ENCODE measurements around the gene SLC2A8. TPM values are rescaled to one million over a fixed set of nuclear protein-coding genes. Genes with fewer than 3 reads are reported as not detected.
A peak's percentile ranks its signal among the peaks of the same experiment; 100 is the strongest.

SLC2A8 gene, protein sequence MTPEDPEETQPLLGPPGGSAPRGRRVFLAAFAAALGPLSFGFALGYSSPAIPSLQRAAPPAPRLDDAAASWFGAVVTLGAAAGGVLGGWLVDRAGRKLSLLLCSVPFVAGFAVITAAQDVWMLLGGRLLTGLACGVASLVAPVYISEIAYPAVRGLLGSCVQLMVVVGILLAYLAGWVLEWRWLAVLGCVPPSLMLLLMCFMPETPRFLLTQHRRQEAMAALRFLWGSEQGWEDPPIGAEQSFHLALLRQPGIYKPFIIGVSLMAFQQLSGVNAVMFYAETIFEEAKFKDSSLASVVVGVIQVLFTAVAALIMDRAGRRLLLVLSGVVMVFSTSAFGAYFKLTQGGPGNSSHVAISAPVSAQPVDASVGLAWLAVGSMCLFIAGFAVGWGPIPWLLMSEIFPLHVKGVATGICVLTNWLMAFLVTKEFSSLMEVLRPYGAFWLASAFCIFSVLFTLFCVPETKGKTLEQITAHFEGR
- total RNA-seq (45.1 and 45.3 TPM in 2 replicates), polyA plus RNA-seq (54.2 and 62.2 TPM in 2 replicates)

DNA sequence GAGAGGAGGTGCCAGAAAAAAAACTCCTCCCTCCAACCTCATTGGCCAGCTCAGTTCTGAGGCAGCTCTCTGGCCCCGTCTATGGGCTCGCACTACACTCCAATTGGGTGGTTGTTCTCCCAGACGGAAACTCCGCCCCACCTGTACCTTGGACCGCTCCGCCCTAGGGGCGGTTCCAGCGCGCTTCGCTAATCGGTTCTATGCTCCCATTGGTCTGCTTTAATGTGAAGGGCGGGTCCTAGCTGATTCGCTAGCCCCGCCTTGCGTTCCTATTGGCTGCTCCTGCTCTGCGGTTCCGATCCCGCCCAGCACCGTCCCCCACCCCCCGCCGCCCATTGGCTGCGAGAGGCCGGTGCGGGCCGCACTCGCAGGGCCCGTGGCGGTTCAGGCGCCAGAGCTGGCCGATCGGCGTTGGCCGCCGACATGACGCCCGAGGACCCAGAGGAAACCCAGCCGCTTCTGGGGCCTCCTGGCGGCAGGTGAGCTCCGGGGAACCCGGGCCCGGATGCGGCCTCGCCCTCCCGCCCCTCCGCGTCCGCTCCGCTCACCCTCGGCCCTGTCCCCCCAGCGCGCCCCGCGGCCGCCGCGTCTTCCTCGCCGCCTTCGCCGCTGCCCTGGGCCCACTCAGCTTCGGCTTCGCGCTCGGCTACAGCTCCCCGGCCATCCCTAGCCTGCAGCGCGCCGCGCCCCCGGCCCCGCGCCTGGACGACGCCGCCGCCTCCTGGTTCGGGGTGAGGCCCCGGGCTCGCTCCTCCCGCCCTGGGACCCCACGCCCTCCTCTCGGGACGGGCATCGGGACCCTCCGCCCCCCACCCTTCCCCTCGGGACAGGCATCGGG, at the start of gene SLC2A8:
Gene SLC2A8 (plus strand): TSS at position 362 of the 838 bp plus-strand sequence. CDS start 62 bp downstream, at position 424.
- Histone ChIP-seq H3K36me3 (no peaks in the 10 kb centered on the region), H3K27ac (peak within 1 kb of the TSS; percentile 84), H3K9me3 (ENCODE audit: low read depth) (no peaks in the 10 kb centered on the region), H3K4me3 (peak within 1 kb of the TSS; percentile 71), H3K4me1 (ENCODE audit: low read depth) (no peaks in the 10 kb centered on the region), H3K27me3 (no peaks in the 10 kb centered on the region)
- DNase-seq (ENCODE audit: low read depth in 1 of 2, low spot score in 1 of 2), result peak; percentile 99 to 100
- TF ChIP-seq, protein P1, sequence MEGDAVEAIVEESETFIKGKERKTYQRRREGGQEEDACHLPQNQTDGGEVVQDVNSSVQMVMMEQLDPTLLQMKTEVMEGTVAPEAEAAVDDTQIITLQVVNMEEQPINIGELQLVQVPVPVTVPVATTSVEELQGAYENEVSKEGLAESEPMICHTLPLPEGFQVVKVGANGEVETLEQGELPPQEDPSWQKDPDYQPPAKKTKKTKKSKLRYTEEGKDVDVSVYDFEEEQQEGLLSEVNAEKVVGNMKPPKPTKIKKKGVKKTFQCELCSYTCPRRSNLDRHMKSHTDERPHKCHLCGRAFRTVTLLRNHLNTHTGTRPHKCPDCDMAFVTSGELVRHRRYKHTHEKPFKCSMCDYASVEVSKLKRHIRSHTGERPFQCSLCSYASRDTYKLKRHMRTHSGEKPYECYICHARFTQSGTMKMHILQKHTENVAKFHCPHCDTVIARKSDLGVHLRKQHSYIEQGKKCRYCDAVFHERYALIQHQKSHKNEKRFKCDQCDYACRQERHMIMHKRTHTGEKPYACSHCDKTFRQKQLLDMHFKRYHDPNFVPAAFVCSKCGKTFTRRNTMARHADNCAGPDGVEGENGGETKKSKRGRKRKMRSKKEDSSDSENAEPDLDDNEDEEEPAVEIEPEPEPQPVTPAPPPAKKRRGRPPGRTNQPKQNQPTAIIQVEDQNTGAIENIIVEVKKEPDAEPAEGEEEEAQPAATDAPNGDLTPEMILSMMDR (IDR thresholded peaks at IDR 0.05; ENCODE audit: low read depth, low read length), result no peak

DNA sequence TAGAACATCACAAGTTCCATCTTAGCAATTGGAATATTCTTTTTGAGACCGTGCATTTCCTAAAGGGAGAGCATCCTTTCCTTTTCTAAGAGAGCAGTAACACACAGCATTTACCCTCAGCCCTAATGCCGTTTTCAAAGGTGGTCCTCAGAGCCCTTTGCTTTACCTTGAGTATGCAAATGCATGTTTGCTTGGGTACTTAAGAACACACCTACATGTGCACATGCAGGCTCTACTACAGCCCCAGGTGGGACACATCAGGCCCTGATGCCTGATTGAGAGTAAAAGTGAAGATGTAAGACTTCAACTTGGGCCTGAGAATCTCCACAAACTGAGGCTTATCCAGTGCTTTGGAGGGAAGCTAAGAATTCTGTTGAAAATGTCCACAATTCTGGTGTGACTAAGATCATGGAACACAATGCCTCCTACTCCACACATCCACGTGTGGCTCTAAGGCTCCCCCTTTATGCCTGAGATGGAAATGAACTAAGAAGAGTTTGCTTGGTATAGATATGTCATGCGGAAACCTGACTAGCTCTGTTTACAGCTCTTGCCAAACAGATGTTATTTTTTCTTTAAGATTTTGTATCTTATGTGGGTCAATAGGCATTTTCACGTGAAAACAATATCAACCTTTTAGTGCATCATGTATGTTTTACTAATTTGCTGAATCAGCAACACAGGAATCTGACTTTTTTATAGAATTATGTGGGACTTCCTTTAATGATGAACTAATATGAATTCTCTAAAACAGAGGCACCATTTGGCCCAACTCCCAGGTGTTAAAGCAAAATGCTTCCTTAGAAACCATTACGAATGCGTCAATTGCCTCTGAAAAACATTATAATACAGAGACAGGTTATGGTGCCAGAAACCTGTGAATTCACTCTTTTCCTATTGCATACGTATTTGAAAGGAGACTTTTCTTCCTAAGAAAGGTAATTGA, 48.9 kb upstream of the SLC2A8 start:
- Histone ChIP-seq H3K27ac (no peak overlapping the region), H3K27me3 (no peaks in the 10 kb centered on the region), H3K36me3 (no peaks in the 10 kb centered on the region), H3K4me3 (no peak overlapping the region), H3K4me1 (ENCODE audit: low read depth) (no peaks in the 10 kb centered on the region), H3K9me3 (ENCODE audit: low read depth) (no peaks in the 10 kb centered on the region)
- DNase-seq (ENCODE audit: low read depth in 1 of 2, low spot score in 1 of 2), result peak in 1 of 2 donors; percentile 60
- TF ChIP-seq, protein P1 (IDR thresholded peaks at IDR 0.05; ENCODE audit: low read depth, low read length), result peak; percentile 54

DNA sequence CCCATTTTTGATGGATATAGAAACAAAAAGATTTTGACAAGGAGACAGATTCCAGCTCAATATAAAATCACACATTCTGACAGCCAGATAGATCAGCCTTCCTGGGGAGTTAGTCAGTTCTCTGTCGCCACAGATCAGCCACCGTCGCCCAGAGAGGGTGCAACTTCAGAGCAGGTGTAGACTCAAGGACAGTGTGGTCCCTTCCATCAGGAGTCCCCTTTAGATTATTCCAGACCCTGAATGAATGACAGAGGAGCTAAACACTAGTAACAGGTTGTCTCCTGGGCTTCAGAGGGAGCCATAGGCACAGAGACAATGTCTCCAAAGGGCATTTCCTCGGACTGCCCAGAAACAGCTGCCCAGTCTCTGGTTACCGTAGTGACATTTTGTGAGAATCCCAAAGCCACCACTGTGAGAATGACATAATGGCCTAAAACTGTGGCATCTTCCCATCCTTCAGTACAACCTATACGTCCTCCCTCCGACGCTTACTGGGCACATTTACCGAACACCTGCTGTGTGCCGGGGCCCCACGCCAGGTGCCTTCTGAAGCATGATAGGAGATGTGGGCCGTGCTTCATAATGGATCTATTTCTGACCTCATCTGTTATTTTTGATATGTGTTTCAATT, 47.4 kb upstream of the SLC2A8 start:
- H3K27me3 ChIP-seq, result no peaks in the 10 kb centered on the region
- TF ChIP-seq, protein P1 (IDR thresholded peaks at IDR 0.05; ENCODE audit: low read depth, low read length), result no peak
- H3K36me3 ChIP-seq, result no peaks in the 10 kb centered on the region
- H3K27ac ChIP-seq, result no peak overlapping the region
- DNase-seq (ENCODE audit: low read depth in 1 of 2, low spot score in 1 of 2), result no peak
- H3K4me3 ChIP-seq, result no peak overlapping the region
- H3K4me1 ChIP-seq (ENCODE audit: low read depth), result no peaks in the 10 kb centered on the region
- H3K9me3 ChIP-seq (ENCODE audit: low read depth), result no peaks in the 10 kb centered on the region

DNA sequence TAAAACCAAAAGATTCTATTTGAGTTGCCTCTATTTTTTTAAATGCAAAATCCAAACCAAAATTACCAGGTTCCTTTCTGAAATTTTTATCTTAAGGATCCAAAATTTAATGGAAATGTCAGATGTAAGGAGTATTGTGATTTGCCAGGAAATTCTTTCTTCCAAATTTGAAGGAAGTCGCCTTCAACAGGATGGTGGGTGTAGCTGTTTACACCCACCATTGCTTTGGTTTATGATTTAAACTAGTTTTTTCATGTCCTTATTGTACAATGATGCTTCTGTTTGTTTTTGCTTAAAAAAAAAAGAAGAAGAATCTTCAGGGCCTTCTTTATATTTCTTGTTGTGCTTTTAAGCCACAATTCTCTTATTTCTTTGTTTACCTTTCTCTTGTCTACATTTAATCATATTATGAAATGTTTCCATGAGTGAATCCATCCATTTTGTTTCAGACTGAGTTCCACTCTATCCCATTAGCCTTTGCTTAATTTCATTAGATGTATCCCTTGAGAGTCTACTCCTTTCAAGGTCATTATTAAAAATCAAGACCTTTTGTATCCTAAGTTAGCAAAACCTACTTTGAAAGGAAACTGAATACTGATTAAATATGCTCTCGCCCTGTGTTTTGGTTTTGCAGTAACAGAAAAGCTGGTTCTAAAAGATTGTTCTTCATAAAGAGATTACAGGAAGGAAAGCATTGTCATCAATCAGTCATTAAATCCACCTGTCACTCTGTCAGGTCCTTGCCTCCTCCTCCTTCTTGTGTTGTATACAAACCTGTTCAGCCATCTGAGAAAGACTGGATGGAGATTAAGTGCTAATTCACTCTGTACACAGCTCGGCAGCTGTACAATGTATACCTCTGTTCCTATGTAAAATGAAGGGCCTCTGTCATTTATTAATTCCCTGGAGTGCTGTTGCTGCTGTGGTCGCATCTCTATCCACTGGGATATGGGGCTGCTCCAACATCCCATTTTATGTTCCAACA, 45.5 kb upstream of the SLC2A8 start:
- H3K9me3 ChIP-seq (ENCODE audit: low read depth), result no peaks in the 10 kb centered on the region
- no peaks in the 10 kb centered on the region for H3K4me1 ChIP-seq (ENCODE audit: low read depth)
- H3K36me3 ChIP-seq, result no peaks in the 10 kb centered on the region
- H3K27me3 ChIP-seq, result no peaks in the 10 kb centered on the region
- TF ChIP-seq, protein P1 (IDR thresholded peaks at IDR 0.05; ENCODE audit: low read depth, low read length), result no peak
- H3K27ac ChIP-seq, result no peak overlapping the region
- no peak for DNase-seq (ENCODE audit: low read depth in 1 of 2, low spot score in 1 of 2)
- H3K4me3 ChIP-seq, result no peak overlapping the region

Measured in cardiac muscle cell (in vitro differentiated cells and primary cell).